GM21529 (cell line): ENCODE measurements around the gene ZW10.
"Not testable (repeated sequence)": the region's sequence is repeated elsewhere in the genome, so short reads cannot be mapped to it uniquely, and the experiment has no call there.

ENCODE experiments used
- ATAC-seq: cut with Tn5 transposase; IDR thresholded peaks from one replicate; pipeline ENCODE4 v1.9.1; 2021; ENCODE audit not compliant: unreplicated experiment

ZW10 gene

DNA sequence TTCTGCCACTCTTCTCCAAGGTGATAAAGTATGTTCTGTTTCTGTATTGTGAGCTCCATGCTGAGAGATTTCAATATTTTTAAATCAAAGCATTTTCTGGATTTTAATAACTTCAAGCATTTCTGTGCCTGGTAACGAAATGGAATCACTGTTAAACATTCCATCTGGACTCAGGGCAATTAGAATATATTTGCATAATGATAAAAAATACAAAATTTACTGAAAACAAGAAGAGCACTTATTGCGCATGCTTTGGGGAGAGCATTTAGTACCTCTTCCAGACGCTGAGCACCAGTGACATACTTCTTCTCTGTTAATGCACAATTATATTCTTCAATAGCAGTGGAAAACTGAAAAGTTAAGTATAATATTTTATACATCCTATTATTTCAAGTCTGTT, 13.3 kb downstream of the ZW10 start:
- ATAC-seq: no peak

DNA sequence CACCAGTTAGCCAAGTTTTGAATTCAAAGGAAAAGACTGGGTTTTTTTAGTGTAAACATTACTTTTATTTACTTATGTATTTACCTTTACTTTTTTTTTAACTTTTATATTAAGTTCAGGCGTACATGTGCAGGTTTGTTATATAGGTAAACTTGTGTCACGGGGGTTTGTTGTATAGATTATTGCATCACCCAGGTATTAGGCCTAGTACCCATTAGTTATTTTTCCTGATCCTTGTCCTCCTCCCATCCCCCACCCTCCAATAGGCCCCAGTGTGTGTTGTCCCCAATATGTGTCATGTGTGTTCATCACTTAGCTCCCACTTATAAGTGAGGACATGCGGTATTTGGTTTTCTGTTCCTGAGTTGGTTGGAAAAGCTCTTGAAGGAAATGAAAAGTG, 20.6 kb downstream of the ZW10 start:
- ATAC-seq: no peak

DNA sequence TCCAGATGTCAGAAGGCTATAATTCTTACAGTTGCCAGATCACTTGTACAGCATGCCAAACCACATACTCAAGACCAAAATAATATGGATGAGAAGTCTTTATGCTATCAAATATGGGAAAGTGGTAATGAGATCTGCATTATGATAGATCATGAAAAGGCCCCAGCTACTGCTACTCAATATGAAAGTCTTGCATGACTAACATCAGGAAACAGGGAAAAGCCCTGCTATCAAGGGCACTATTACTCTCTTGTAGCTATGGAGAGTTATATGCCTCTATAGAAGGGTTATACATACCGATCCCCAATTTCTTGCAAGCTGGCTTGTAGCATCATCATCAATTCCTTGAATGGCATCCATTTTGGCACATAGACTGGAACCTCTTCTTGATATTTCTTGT, 37.2 kb downstream of the ZW10 start:
- ATAC-seq: no peak

DNA sequence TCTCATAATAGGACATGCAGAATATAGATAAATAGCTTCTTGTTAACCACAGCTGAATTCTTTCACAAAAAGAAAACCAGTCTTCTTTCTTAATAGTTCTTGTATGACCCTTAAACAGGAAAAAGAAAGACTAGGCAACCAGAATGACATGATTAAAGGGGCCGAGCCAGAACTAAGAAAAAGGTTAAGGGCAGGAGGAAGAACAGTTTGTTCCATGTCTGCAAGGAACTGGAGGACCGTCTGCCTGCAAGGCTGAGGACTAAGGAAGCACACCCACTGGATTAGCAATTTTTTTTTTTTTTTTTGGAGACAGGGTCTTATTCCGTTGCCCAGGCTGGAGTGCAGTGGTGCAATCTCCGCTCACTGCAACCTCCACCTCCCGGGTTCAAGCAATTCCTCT, 41.4 kb downstream of the ZW10 start:
- no peak for ATAC-seq

DNA sequence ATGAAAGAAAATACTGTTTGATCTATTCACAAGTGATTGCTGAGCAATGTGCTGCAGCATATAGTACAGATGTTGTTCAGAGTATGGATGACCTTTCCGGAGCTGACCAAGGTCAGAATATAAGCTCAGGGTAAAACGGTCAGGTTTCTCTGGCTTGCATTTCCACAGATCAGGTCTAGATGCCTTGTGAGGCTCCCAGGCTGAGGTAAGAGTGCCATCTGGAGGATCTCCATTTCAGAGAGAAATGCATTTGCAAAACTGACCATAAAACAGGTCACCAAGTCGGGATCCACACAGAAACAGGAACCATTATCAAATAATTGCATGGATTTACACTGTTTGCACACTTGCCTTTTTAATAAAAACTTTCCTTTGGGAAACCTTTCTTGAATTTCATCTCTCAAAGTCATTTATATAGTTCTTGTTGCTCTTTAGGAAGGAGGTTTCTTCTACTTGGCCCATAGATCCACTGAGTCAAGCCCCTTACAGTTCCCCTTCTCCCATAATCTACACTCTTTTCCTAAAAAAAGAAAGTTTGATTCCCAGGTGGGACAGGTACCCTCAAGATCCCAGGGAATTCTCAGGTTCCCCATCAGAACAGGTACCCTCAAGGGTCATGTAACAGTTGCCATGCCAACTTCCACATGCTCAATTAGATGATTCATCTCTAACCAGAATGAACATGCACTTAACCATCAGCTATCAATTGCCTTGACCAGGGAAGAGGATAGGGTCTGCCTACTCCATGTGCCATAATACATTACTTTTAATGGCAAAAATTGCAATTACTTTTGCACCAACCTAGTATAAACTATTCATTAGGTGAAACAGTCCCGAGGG, 42.4 kb downstream of the ZW10 start:
- ATAC-seq: no peak

DNA sequence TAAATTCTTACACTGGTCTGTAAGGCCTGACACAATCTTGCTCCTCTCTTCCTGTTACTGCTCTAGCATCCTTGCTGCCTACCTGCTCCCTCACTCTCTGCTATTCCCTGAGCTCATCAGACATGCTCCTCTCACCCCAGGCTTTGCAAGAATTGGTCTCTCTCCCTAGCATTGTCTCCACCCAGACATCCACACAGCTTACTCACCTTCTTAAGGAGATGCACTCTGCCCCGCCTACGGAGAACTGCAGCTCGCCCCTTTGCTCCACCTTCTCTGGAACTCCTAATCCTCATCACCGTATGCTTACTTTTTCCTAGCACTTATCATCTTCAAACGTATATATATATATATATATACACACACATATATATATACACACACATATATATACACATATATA, 44.0 kb downstream of the ZW10 start:
- ATAC-seq: no peak

DNA sequence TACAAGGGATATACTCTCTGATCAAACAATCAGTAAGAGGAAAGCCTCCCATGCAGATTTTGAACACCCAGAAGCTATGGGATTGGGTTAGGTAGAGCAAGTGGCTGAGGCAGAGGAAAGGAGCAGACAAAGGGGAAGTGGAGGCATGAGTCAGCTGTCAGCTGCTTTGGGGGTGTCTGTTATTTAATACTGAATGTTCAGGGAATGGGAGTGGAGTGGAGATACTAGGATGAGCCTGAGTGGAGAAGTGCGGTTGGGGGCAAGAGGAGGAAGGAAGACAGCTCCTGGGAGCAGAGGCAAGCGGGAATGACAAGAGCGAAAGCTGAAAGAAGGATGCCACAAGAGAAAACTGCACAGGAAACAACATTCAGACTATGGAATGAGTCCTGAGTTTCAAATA, 44.7 kb downstream of the ZW10 start:
- ATAC-seq: no peak

DNA sequence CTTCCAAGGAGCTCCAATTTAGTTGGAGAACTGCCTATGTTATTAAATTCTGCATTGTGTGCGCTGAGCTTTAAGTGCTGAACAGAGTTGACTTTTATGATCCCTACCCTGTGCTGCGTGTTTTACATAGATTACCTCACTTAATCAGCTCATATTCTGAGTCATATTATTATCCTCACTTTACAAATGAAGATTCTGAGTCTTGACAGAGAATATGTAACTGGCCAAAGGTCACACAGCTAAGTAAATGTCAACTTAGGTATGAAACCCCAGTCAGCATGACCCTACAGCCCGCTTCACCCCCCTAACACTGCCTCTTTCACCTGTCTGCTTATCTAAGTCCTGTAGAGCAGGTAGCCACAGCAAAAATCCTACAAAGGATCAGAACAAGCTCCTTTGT, 47.6 kb downstream of the ZW10 start:
- ATAC-seq: no peak

DNA sequence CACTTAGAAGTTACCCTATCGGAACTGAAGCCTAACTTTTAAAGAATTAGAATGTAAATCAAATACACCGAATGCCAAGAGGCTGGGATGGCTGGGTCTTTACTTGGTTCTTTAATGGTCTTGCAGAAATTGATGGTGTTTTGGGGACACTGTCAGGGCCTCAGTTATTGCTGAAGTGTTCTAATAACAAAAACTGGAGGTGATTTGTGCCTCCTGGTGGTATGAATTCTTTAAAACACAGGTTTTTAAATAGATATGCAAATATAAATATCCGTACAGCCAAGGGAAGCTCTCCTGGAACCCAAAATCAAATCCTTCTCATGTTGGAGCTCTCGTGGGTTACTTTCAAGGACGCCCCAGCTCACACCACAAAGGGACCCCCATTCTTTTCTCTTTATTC, 48.1 kb downstream of the ZW10 start:
- no peak for ATAC-seq

DNA sequence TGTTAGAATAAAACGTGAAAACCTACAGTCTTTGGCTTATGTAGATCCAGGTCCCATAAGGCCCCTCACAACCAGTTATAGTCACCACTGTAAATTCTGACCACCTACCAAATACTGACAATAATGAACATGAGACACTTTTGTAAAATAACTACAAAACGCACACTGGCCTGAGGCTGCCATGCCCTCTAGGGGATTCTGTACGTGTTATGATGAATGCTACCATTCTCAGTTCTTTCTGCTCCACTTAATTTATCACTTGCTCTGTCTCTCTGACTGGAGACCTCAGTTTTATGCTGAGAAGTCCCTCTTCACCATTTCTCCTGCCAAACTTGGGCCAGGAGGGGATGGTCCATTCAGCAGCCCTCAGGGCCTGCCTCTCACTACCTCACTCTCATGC, 48.7 kb downstream of the ZW10 start:
- no peak for ATAC-seq

DNA sequence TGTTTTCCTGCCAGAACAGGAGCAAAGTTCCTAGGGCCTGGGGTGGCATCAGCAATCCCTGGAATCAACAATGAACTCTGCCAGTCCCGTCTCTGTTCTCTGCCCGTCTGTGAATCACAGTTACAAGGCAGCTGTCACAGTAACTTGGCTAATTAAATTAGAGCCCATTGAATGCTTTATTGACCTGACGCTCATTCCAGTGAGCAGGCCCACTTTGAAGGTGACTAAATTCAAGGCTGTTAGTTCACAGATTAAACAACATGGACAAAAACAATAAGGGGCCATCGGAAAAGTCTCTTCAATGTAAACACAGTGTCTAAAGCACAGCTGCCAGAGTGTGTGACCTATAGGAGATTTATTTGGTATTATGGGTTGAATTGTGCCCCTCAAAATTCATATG, 49.7 kb downstream of the ZW10 start:
- no peak for ATAC-seq

DNA sequence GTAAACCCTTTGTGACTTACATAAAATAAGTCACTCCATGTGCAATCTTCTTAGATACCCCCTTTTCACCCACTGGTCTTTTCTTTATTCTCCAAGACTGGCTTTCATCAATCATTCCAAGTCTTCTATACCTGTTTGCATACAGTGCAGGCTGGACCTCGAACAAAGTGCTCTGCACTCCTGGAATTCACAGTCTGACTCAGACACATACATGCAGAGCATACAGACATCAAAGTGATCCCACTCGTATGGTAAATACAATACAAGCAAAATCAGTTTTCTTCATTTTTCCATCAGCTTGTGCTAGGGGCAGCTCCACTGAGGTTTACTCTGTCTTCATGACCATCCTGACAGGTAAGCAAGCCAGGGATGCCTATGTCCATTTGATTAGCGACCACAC, 50.6 kb downstream of the ZW10 start:
- ATAC-seq: no peak

DNA sequence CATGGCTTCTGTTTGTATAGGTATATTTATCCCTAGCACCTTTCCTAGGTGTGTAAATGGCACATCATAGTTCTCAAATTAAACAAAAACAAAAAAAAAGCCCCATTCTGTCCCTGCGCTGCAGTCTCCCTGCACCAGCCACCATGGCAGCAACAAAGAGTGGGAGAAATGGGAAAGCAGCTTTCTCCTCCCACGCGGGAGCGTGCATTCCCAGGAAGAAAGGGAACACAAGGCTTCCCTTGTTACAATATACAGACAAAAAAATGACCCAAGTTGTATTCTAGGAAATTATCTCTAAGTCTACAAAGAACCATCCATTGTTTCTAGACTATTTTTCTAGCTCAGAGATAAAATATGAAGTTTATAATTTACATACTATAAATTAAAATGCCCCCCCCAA, 51.3 kb downstream of the ZW10 start:
- ATAC-seq: no peak

DNA sequence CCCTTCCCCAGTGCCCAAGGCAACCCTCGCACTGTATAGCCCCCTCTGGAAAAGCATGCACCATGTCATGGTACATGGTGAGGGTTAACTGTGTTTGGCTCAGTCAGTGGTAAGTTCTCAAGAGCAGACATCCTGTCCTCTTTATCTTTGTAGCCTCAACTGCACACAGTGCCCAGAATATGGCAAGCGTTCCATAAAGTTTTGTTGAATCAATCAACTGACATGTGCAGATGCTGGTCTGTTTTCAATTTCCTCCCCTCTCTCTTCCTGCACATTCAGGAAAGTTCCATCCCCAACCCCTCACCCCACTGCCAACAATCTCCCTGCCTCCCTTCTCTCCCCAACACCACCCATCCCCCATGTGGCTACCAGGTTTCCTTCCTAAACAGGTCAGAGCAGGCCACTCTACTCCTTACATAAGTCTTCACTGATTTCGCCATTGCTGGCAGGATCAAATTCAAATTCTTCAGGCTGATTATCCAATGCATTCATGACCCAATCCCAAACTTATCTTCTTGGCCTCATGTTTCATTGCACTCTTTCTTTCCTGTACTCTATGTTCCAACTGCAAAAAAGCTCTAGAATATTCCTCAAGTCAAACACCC, 51.9 kb downstream of the ZW10 start:
- no peak for ATAC-seq

DNA sequence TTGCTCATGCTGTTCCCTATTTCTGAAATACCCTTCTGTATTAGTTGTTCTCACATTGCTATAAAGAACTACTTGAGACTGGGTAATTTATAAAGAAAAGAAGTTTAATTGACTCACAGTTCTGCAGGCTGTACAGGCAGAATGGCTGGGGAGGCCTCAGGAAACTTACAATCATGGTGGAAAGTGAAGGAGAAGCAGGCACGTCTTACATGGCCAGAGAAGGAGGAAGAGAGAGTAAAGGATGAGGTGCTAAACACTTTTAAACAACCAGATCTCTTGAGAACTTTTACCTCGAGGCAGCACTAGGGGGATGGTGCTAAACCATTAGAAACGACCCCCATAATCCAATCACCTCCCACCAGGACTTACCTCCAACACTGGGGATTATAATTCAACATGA, 53.0 kb downstream of the ZW10 start:
- ATAC-seq: not testable (repeated sequence)

DNA sequence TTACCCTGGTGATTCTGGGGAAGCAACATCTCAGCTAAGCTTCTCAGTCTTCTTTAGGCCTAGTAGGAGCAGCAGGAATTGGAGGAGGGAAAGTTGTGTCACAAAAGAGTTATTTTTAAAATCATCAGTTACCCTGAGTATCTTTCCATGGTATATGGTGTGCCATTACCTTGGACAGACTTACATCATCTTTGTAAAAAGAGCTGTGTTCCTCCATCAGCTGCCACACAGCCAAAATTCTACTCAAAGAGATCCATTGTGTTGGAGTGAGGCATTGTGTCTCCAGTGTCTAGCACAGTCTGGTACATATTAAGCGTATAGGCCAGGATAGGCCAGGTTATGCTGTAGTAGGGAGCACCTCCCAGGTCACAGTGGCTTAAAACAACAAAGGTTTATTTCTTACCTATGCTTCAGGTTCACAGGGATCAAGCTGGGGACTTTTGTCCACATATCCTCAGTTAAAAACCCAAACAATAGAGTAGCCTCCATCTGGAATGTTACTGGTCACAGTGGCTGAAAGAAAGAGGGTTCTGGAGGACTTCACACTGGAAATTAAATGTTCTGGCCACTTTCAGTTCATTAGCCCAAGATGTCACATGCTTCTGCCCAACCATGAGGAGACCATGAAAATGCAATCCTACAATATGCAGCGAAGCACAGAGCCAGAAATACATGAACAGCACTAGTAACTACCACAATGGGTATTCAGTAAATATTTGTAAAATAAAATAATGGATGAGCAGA, 57.4 kb downstream of the ZW10 start:
- ATAC-seq: no peak

DNA sequence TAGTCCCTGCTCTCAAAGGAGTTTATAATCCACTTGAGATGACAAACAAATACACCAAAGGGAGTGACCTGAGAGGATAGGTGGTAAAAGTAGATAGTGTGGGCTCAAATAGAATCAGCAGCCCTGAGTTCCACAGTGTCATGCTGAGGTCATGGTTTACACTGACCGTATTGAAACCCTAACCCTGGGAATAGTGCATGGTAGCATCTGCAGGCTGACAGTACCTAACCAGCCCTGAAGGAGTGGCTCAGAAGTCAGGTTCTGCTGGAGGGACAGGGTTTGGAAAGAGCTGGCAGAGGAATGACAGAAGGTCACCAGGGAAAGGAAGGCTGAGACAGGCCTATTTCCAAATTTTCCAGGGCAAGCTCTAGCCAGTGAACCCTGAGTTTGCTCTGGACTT, 58.2 kb downstream of the ZW10 start:
- no peak for ATAC-seq

DNA sequence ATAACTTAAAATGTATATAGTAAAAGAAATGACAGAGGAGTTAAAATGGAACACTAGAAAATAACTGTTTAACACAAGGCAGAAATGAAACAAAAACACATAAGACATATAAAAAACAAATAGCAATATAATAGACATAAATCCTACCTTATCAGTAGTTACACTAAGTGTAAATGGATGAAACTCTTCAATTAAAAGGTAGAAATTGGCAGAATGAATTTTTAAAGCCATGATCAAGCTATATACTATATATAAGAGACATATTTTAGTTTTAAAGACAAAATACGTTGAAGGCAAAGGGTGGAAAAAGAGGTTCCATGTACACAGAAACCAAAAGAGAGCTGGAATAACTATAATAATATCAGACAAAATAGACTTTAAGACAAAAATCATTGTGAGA, 62.5 kb downstream of the ZW10 start:
- no peak for ATAC-seq

DNA sequence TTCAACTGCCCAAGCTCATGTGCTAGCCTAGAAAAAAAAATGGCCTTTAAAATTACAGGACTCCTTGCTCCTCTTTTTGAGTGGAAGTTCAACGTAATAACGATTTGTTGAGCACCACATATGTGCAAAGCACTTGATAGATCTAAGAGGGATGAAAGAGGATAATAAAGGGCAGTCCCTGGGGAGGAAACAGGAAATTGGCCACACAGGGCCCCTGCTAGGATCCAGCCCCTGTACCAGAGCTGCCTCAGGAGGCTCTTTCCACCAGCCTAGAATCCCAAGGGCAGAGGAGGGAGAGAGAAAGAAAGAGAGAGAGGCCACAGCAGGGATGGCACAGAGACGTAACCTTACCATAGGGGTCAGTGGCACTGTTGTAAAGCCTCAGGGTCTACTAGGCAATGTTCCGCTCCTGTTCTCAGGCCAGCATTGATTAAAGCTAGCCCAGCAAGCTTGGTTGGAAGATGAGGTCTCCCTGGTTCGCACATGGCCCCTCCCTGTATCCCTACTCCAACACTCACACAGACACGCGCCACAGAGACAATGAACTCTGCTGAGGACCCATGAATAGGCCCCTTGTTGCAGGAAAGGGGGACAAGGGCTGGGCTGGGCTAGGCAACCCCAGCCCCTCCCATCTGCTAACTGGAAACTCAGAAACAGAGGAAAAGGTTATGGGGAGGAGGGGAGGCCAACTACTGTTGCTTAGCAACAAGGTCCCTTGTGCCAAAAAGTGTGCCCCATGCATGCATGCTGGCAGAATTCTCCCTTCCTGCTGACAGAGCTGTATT, 67.4 kb downstream of the ZW10 start, which contains the start of gene TMPRSS5:
TSS of gene TMPRSS5 (minus strand) at position 438 of the 785 bp plus-strand sequence. CDS start at position 354, 84 bp downstream.
- no peak for ATAC-seq

DNA sequence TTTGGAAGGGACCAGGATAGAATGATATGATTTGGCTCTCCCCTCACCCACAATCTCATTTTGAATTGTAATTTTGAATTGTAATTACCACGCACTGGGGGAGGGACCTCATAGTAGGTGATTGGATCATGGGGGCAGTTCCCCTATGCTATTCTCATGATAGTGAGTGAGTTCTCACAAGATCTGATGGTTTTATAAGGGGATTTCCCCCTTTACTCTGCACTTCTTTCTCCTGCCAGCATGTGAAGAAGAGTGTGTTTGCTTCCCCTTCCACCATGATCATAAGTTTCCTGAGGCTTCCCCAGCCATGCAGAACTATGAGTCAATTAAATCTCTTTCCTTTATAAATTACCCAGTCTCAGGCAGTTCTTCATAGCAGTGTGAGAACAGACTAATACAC, 69.9 kb downstream of the ZW10 start:
- not testable (repeated sequence) for ATAC-seq

DNA sequence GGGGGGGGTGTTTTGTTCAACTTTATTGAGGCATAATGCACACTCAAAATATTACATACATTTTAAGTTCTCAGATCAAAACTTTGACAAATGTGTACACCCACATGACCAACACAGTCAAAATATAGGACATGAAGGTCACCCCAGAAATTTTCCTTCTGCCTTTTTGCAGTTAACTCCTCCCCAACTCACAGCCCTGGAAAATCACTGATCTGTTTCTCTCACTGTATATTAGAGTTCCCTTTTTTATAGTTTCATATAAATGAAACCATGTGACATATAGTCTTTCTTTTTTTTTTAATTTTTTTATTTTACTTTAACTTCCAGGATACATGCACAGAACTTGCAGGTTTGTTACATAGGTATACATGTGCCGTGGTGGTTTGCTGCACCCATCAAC, 72.0 kb downstream of the ZW10 start:
- ATAC-seq: no peak
